Measurements from ENCODE around the gene CFAP299. TPM values are rescaled to one million over a fixed set of nuclear protein-coding genes. Genes with fewer than 3 reads are reported as not detected.

The CFAP299 gene
- total RNA-seq, 2 experiments from 2014 or later: 0.63 to 3.7 TPM

GRCh38 chr4:80840396-80840795 lies 504.9 kb downstream of the CFAP299 start:
- H2AFZ ChIP-seq (ENCODE audit: low read length): peak overlapping the region; percentile 22; the same call in 1 of the 2 replicates
- H3K27ac ChIP-seq (ENCODE audit: low read depth, low read length, poor library complexity, severe bottlenecking): no peak overlapping the region
- no peak for TF ChIP-seq EZH2phosphoT487 (IDR thresholded peaks at IDR 0.05; ENCODE audit: borderline replicate concordance, low read depth, low read length)
- no peak for TF ChIP-seq CTCF (conservative IDR thresholded peaks at IDR 0.05; ENCODE audit: low read length)
- peaks cover 4% of the 10 kb centered on the region; the same call in 1 of the 2 replicates for H3K9me3 ChIP-seq (ENCODE audit: low read length)
- DNase-seq (ENCODE audit: low spot score): no peak
- BruUV-seq (replicated peaks): no TSS peak
- intact Hi-C loops (cut with micrococcal nuclease; ENCODE audit: unreplicated experiment): no loop called here
- H4K20me1 ChIP-seq (ENCODE audit: insufficient read depth, low read length): no peaks in the 10 kb centered on the region
- POLR2A ChIA-PET: interaction anchor here (0.7 to 1.3 kb wide), 3 partner anchors 10 to 197 kb away, joined by 3 to 5 read pairs (median 3); no protein-coding TSS in a partner anchor
- no peak overlapping the region for H3K4me3 ChIP-seq (ENCODE audit: low read depth, low read length, poor library complexity, severe bottlenecking)
- CTCF ChIA-PET (ENCODE audit: unreplicated experiment): no interaction called here
- no peaks in the 10 kb centered on the region for H3K9me2 ChIP-seq (ENCODE audit: insufficient read depth, low read length)
- H3K36me3 ChIP-seq (ENCODE audit: insufficient read depth, low read length): peaks cover 4% of the 10 kb centered on the region
- H3K79me2 ChIP-seq (ENCODE audit: insufficient read depth, low read depth, low read length): no peaks in the 10 kb centered on the region
- H3K4me1 ChIP-seq (ENCODE audit: insufficient read depth, low read length, poor library complexity, severe bottlenecking): no peaks in the 10 kb centered on the region
- no peak overlapping the region for H3K4me2 ChIP-seq (ENCODE audit: low read length)

- POLR2A ChIA-PET: interaction anchor here (0.8 to 1.3 kb wide), 4 partner anchors 8 to 196 kb away, joined by 3 to 5 read pairs (median 4); no protein-coding TSS in a partner anchor
- no TSS peak for BruUV-seq (replicated peaks)
- Histone ChIP-seq H3K9me2 (ENCODE audit: insufficient read depth, low read length) (no peaks in the 10 kb centered on the region), H3K4me3 (ENCODE audit: low read depth, low read length, poor library complexity, severe bottlenecking) (no peak overlapping the region), H3K79me2 (ENCODE audit: insufficient read depth, low read depth, low read length) (no peaks in the 10 kb centered on the region), H2AFZ (ENCODE audit: low read length) (0 out of 2 replicates have a peak overlapping the region, but pooled peaks have one; percentile 39), H3K4me1 (ENCODE audit: insufficient read depth, low read length, poor library complexity, severe bottlenecking) (peaks cover 1% of the 10 kb centered on the region), H3K36me3 (ENCODE audit: insufficient read depth, low read length) (peaks cover 5% of the 10 kb centered on the region), H3K27ac (ENCODE audit: low read depth, low read length, poor library complexity, severe bottlenecking) (no peak overlapping the region), H3K9me3 (ENCODE audit: low read length) (peaks cover 6% of the 10 kb centered on the region; the same call in 1 of the 2 replicates), H3K4me2 (ENCODE audit: low read length) (no peak overlapping the region), H4K20me1 (ENCODE audit: insufficient read depth, low read length) (no peaks in the 10 kb centered on the region)
- TF ChIP-seq CTCF (conservative IDR thresholded peaks at IDR 0.05; ENCODE audit: low read length) (no peak), EZH2phosphoT487 (IDR thresholded peaks at IDR 0.05; ENCODE audit: borderline replicate concordance, low read depth, low read length) (no peak)
- CTCF ChIA-PET (ENCODE audit: unreplicated experiment): no interaction called here
- DNase-seq (ENCODE audit: low spot score): no peak
- intact Hi-C loops (cut with micrococcal nuclease; ENCODE audit: unreplicated experiment): no loop called here
Measured at GRCh38 chr4:80841587-80842281, 506.2 kb downstream of the CFAP299 start.

- Histone ChIP-seq H3K4me1 (ENCODE audit: insufficient read depth, low read length, poor library complexity, severe bottlenecking) (peaks cover 4% of the 10 kb centered on the region), H3K9me3 (ENCODE audit: low read length) (peaks cover 6% of the 10 kb centered on the region; the same call in 1 of the 2 replicates), H3K36me3 (ENCODE audit: insufficient read depth, low read length) (peaks cover 5% of the 10 kb centered on the region), H3K79me2 (ENCODE audit: insufficient read depth, low read depth, low read length) (no peaks in the 10 kb centered on the region), H3K9me2 (ENCODE audit: insufficient read depth, low read length) (no peaks in the 10 kb centered on the region), H3K4me3 (ENCODE audit: low read depth, low read length, poor library complexity, severe bottlenecking) (no peak overlapping the region), H4K20me1 (ENCODE audit: insufficient read depth, low read length) (no peaks in the 10 kb centered on the region), H3K4me2 (ENCODE audit: low read length) (no peak overlapping the region), H3K27ac (ENCODE audit: low read depth, low read length, poor library complexity, severe bottlenecking) (no peak overlapping the region), H2AFZ (ENCODE audit: low read length) (no peak overlapping the region)
- TF ChIP-seq CTCF (conservative IDR thresholded peaks at IDR 0.05; ENCODE audit: low read length) (no peak), EZH2phosphoT487 (IDR thresholded peaks at IDR 0.05; ENCODE audit: borderline replicate concordance, low read depth, low read length) (no peak)
- no peak for DNase-seq (ENCODE audit: low spot score)
- intact Hi-C loops (cut with micrococcal nuclease; ENCODE audit: unreplicated experiment): no loop called here
- CTCF ChIA-PET (ENCODE audit: unreplicated experiment): no interaction called here
- POLR2A ChIA-PET: interaction anchor here (0.9 kb wide), 1 partner anchor 178 kb away, joined by 3 read pairs; no protein-coding TSS in a partner anchor
- BruUV-seq (replicated peaks): no TSS peak
Measured at GRCh38 chr4:80846210-80846609, 510.7 kb downstream of the CFAP299 start.
